AG09309 (cell line): ENCODE data around the gene CACNA1A.

Experiments used
- DNase-seq: peaks from one replicate; pipeline ENCODE4 v3.0.0-alpha.2; 2010; ENCODE audit warnings: low read depth
- H3K4me3 ChIP-seq: 2 replicates; pipeline ENCODE4 v1.5.1; 2011; ENCODE audit warnings: mild to moderate bottlenecking, low read depth, low read length, moderate library complexity; ENCODE audit not compliant: control insufficient read depth
- TF ChIP-seq, protein P1 (sequence below): IDR thresholded peaks from 2 replicates; pipeline ENCODE4 v1.5.1; 2011; ENCODE audit warnings: mild to moderate bottlenecking, low read depth, low read length, inconsistent platforms; ENCODE audit not compliant: insufficient read depth, control insufficient read depth; ENCODE audit errors: missing control alignments

The CACNA1A gene

GRCh38 chr19:13350759-13351158 is 155.5 kb downstream of the CACNA1A start:
- TF ChIP-seq, protein P1, sequence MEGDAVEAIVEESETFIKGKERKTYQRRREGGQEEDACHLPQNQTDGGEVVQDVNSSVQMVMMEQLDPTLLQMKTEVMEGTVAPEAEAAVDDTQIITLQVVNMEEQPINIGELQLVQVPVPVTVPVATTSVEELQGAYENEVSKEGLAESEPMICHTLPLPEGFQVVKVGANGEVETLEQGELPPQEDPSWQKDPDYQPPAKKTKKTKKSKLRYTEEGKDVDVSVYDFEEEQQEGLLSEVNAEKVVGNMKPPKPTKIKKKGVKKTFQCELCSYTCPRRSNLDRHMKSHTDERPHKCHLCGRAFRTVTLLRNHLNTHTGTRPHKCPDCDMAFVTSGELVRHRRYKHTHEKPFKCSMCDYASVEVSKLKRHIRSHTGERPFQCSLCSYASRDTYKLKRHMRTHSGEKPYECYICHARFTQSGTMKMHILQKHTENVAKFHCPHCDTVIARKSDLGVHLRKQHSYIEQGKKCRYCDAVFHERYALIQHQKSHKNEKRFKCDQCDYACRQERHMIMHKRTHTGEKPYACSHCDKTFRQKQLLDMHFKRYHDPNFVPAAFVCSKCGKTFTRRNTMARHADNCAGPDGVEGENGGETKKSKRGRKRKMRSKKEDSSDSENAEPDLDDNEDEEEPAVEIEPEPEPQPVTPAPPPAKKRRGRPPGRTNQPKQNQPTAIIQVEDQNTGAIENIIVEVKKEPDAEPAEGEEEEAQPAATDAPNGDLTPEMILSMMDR = no peak
- no peak overlapping the region for H3K4me3 ChIP-seq
- no peak for DNase-seq

DNA sequence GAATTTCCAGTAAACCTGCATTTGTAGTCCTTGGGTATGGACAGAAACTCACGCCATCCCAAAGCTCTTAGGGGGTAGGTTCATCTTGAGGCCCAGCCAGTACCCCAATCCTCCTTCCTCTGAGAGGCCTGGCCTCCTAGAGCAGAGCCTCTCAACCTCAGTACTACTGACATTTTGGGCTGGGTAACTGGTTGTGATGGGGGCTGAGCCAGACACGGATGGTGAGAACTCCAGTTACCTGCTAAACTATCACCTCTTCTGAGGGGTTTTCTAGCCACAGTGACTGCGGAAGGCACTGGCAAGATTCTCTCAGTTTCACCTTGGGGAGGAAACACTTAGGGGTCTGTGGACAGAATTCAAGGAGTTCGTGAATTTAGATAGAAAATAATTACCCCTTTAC is 156.2 kb downstream of the CACNA1A start:
- TF ChIP-seq, protein P1 = no peak
- DNase-seq = no peak
- no peak overlapping the region for H3K4me3 ChIP-seq

DNA sequence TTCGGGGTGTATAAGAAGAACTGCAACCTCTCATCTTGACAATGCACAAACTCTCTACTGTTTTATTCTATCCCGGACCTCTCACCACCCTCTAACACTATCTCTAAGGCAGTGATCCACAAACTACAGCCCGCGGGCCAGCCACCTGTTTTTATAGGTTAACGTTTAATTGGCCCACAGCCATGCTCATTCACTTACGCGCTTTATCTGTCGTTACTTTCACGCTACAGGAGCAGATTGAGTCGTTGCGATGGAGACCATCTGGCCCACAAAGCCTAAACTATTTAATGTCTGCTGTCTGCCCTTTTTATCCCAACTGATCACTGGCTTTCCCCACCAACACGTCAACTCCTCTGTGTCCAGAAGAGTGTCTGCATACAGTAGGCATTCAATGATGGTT is 158.9 kb downstream of the CACNA1A start:
- no peak for DNase-seq
- no peak overlapping the region for H3K4me3 ChIP-seq
- TF ChIP-seq, protein P1 = no peak

DNA sequence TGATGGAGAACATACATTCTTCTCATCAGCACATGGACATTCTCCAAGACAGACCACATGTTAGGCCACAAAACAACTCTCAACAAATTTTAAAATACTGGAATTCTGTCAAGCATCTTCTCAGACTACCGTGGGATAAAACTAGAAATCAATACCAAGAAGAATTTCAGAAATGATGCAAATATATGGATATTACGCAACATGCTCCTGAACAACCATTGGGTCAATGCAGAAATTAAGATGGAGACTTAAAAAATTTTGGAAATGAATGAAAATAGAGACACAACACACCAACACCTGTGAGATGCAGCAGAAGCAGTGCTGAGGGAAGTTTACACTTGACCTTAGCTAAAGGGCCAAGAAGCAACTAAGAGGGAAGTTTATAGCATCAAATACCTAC is 162.8 kb downstream of the CACNA1A start:
- no peak overlapping the region for H3K4me3 ChIP-seq
- TF ChIP-seq, protein P1 = no peak
- DNase-seq = no peak

DNA sequence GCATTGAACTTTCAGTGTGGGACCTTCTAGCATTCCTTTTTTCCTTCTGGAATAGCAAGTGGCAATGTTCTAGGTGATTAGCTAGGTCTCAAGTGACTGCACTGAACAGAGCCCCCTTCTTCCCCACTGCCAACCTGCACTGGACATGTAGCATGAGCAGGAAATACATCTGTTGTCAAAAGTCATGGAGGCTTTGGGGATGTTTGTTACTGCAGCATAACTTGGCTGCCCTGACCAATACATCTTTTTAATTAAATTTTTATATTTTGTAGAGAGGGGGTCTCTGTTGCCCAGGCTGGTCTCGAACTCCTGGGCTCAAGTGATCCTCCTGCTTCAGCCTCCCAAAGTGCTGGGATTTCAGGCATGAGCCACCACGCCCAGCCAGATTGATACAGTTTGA is 163.6 kb downstream of the CACNA1A start:
- TF ChIP-seq, protein P1 = no peak
- no peak for DNase-seq
- H3K4me3 ChIP-seq = no peak overlapping the region

- DNase-seq = no peak
- no peak overlapping the region for H3K4me3 ChIP-seq
- TF ChIP-seq, protein P1 = no peak
Observed at GRCh38 chr19:13339869-13340268, 166.4 kb downstream of the CACNA1A start.

GRCh38 chr19:13337181-13337580 is 169.1 kb downstream of the CACNA1A start:
- TF ChIP-seq, protein P1 = no peak
- H3K4me3 ChIP-seq = no peak overlapping the region
- DNase-seq = no peak
